Activated CD4-positive, alpha-beta T cell treated with anti-CD3 and anti-CD28 coated beads, Interleukin-2, amount 10 ng/mL, durations not matched to agents 7 days and 5 days (primary cell): ENCODE data around the gene FBXL14. TPM values are rescaled to one million over a fixed set of nuclear protein-coding genes. Genes with fewer than 3 reads are reported as not detected.
"Not testable (repeated sequence)": the region's sequence is repeated elsewhere in the genome, so short reads cannot be mapped to it uniquely, and the experiment has no call there.

Source experiments
- CTCF ChIA-PET: fragments of 350-600 bp; sonication (Branson Sonifier 250); formaldehyde crosslinking; loops from one replicate; lab custom pipeline; 2021; ENCODE audit warnings: antibody characterized with exemption; lab: Charles Lee
- POLR2A ChIA-PET: fragments of 350-600 bp; sonication (Branson Sonifier 250); formaldehyde crosslinking; loops from one replicate; lab custom pipeline; 2021; ENCODE audit warnings: antibody characterized with exemption; lab: Charles Lee
- DNase-seq: peaks from one replicate; pipeline ENCODE4 v3.0.0-alpha.2; 2020
- H3K27ac Mint-ChIP-seq: one replicate; pipeline ENCODE4 v1.8.0; 2021; ENCODE audit warnings: mild to moderate bottlenecking, moderate library complexity, mixed read lengths
- H3K27me3 Mint-ChIP-seq: one replicate; pipeline ENCODE4 v1.8.0; 2021; ENCODE audit warnings: mixed read lengths
- H3K36me3 Mint-ChIP-seq: one replicate; pipeline ENCODE4 v1.8.0; 2021; ENCODE audit warnings: low read depth, mixed read lengths
- H3K4me1 Mint-ChIP-seq: one replicate; pipeline ENCODE4 v1.8.0; 2021; ENCODE audit warnings: mixed read lengths
- H3K4me3 Mint-ChIP-seq: one replicate; pipeline ENCODE4 v1.8.0; 2021; ENCODE audit warnings: mild to moderate bottlenecking, moderate library complexity, mixed read lengths
- H3K9me3 Mint-ChIP-seq: one replicate; pipeline ENCODE4 v1.8.0; 2021; ENCODE audit warnings: mixed read lengths
- total RNA-seq, 2 experiments: library from RNA; stranded (reverse); gene quantifications; one replicate each; pipeline ENCODE4 v1.2.3, GENCODE V29; 2021

The FBXL14 gene
- total RNA-seq, 2 experiments from 2014 or later, result 24.3 to 26.4 TPM

DNA sequence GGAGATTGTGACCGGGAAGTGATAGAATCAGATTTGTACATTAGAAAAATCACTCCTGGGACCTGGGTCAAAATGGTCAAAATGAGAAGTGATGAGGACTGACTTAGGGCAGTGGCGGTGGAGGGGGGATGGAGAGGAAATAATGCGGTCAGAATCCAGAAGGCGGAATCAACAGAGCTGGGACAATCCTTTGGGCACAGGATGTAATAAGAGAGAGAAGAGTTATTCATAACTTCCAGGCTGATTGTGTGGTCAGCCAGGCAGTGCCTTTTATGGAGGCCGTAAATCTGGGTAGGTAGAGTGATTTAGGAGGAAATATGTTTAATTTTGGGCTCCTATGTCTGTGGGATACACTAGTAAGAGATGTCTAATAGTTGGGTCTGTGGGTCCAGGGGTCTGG is 21.6 kb downstream of the FBXL14 start:
- H3K27ac Mint-ChIP-seq, result no peak overlapping the region
- no peaks in the 10 kb centered on the region for H3K36me3 Mint-ChIP-seq
- CTCF ChIA-PET, result no interaction called here
- no peak overlapping the region for H3K4me3 Mint-ChIP-seq
- H3K9me3 Mint-ChIP-seq, result peaks cover 2% of the 10 kb centered on the region
- no peaks in the 10 kb centered on the region for H3K4me1 Mint-ChIP-seq
- POLR2A ChIA-PET, result no interaction called here
- no peak for DNase-seq
- no peaks in the 10 kb centered on the region for H3K27me3 Mint-ChIP-seq

DNA sequence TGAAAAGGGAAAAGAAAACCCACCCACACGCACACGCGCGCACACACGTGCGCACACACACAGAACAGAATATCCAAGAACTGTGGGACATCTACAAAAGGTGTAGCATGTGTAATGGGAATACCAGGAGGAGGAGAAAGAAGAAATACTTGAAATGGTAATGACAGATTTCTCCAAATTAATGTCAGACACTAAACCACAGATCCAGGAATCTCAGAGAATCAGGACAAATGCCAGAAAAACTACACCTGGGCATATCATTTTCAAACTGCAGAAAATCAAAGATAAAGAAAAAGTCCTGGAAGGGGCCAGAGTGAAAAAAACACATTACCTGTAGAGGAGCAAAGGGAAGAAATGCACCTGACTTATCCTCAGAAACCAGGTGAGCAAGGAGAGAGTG is 26.5 kb downstream of the FBXL14 start:
- no peaks in the 10 kb centered on the region for H3K36me3 Mint-ChIP-seq

DNA sequence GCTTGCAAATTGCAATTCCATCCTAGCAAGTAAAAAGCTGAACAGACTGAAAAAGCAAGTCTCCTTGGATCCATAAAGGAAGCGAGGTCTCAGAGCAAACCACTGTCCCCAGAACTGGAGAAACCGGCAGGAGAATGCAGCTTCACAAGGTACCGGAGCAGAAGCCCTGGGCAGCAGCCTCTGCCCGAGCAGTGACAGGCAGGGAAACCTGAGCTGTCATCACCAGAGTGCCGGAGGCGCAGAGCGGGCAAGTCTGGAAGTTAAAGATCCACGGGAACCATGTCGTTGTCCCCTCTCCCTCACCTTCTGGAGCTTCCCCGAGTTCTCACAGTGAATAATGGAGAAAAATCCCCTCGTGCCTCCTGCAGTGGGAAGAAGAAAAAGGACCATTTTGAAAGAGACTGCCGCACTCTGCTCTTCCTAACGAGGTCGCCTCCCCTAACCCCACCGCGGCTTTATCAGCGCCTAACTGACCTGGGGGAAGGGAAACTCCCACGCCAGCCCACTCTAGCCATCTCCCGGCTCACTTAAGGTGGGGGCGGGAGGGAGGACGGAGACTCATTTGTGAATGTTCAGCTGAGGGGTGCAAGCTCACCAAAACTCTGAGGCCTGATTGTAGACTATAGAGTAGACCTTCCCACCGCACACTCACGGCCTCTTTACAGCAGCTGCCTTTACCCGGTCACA is 27.8 kb downstream of the FBXL14 start:
- no peaks in the 10 kb centered on the region for H3K4me1 Mint-ChIP-seq
- CTCF ChIA-PET, result interaction anchor here (0.6 to 1.0 kb wide), 2 partner anchors 44 to 448 kb away, joined by 3 to 4 read pairs; no protein-coding TSS in a partner anchor
- POLR2A ChIA-PET, result no interaction called here
- H3K27ac Mint-ChIP-seq, result no peak overlapping the region
- H3K4me3 Mint-ChIP-seq, result no peak overlapping the region
- peaks cover 2% of the 10 kb centered on the region for H3K27me3 Mint-ChIP-seq
- no peaks in the 10 kb centered on the region for H3K9me3 Mint-ChIP-seq
- H3K36me3 Mint-ChIP-seq, result no peaks in the 10 kb centered on the region
- no peak for DNase-seq

More for the DNA sequence above, 26.5 kb downstream of the FBXL14 start:
- CTCF ChIA-PET, result no interaction called here
- POLR2A ChIA-PET, result no interaction called here
- H3K9me3 Mint-ChIP-seq, result no peaks in the 10 kb centered on the region
- no peak overlapping the region for H3K4me3 Mint-ChIP-seq
- peaks cover 2% of the 10 kb centered on the region for H3K27me3 Mint-ChIP-seq
- no peak overlapping the region for H3K27ac Mint-ChIP-seq
- DNase-seq, result no peak
- no peaks in the 10 kb centered on the region for H3K4me1 Mint-ChIP-seq

DNA sequence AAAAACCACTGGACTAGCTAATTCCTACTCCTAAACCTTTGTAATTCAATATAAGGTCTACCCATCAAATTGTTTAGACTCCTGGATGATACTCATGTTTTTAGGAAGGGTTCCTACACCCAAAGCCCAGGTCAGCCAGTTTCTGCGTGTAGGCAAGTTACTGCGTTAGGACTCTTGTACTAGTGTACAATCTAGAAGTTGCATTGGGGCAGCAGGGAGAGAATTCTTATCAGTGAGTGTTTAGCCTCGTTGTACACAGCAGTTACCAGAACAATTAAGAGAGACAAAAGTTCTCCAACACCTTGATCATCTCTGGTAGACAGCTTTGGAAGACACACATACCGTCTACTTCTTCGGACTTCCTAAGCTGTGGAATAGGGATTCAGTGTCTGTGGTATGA is 29.2 kb downstream of the FBXL14 start:
- ChIA-PET POLR2A (no interaction called here), CTCF (interaction anchor here (1.0 kb wide), 1 partner anchor 447 kb away, joined by 3 read pairs; no protein-coding TSS in a partner anchor)
- H3K4me3 Mint-ChIP-seq, result no peak overlapping the region
- peaks cover 7% of the 10 kb centered on the region for H3K27me3 Mint-ChIP-seq
- H3K36me3 Mint-ChIP-seq, result no peaks in the 10 kb centered on the region
- H3K9me3 Mint-ChIP-seq, result no peaks in the 10 kb centered on the region
- DNase-seq, result no peak
- H3K4me1 Mint-ChIP-seq, result no peaks in the 10 kb centered on the region
- H3K27ac Mint-ChIP-seq, result no peak overlapping the region

DNA sequence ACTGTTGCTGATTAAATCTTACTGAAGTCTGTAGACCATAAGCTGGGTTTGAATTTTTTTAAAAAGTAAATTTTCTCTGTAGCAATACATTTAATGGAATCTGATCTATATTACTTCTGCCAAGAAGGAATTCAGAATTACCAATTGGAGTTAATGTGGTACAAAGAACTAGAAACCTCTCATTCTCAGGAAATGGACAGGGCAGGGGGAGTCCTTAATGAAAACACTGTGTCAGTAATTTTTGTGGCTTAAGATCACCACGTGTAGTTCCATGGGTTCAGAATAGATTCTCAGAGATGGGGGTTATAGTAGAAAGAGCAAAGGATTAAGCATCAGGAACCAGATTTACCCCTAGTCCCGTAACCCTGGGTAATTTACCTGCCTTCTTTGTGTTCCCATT is 30.3 kb downstream of the FBXL14 start:
- H3K4me3 Mint-ChIP-seq, result no peak overlapping the region
- H3K27ac Mint-ChIP-seq, result no peak overlapping the region
- H3K9me3 Mint-ChIP-seq, result no peaks in the 10 kb centered on the region
- ChIA-PET CTCF (no interaction called here), POLR2A (no interaction called here)
- no peaks in the 10 kb centered on the region for H3K36me3 Mint-ChIP-seq
- no peaks in the 10 kb centered on the region for H3K4me1 Mint-ChIP-seq
- DNase-seq, result no peak
- H3K27me3 Mint-ChIP-seq, result peaks cover 10% of the 10 kb centered on the region

DNA sequence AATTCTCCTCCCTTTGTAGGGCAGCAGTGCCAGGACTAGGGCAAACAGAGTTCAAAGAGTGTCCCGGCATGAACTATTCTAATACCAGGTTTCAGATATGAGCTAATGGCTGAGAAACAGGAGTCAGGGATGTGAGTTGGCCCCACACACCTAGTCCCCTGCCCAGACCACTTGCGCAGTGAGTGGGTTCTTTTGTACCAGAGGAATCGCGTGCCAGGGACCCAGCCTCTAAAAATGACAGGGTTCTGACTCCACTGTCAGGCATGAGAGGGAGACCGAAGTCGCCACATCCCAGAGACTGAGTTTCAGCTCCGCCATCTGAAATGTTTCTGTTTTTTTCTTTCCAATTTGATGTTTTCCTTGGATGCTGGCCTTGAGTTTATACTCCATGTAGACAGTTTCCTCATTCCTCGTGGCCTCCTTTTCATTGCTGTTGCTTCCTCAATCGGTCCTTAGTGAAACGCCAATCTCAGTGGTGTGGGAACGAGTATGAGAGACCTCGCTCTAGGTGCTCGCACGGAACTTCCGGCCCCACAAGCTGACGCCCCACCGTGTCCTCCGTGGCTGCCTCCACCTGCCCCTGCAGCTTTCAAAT is 31.5 kb downstream of the FBXL14 start:
- no peak overlapping the region for H3K27ac Mint-ChIP-seq
- CTCF ChIA-PET, result no interaction called here

DNA sequence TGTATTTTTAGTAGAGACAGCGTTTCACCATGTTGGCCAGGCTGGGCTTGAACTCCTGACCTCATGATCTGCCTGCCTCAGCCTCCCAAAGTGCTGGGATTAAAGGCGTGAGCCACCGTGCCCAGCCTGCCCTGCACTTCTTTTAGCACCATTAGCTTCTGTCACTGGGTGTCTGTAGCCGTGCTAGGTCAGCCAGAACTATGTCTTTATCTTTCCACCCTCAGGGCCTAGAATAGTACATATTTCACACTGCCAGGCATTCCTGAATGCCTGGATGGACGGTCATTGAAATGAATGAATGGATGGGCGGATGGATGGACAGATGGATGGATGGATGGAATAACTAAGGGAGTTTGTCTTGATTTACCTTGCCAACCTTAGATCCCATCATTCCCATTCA is 33.7 kb downstream of the FBXL14 start:
- Mint-ChIP-seq H3K27me3 (peaks cover 12% of the 10 kb centered on the region), H3K4me1 (no peaks in the 10 kb centered on the region), H3K4me3 (no peak overlapping the region), H3K36me3 (no peaks in the 10 kb centered on the region), H3K9me3 (peaks cover 2% of the 10 kb centered on the region), H3K27ac (no peak overlapping the region)
- CTCF ChIA-PET, result interaction anchor here (0.7 kb wide), 1 partner anchor 22 kb away, joined by 3 read pairs; no protein-coding TSS in a partner anchor
- POLR2A ChIA-PET, result no interaction called here
- no peak for DNase-seq

More for the DNA sequence above, 31.5 kb downstream of the FBXL14 start:
- Mint-ChIP-seq H3K4me1 (no peaks in the 10 kb centered on the region), H3K27me3 (peaks cover 10% of the 10 kb centered on the region), H3K36me3 (no peaks in the 10 kb centered on the region), H3K4me3 (no peak overlapping the region), H3K9me3 (no peaks in the 10 kb centered on the region)
- POLR2A ChIA-PET, result no interaction called here
- no peak for DNase-seq

DNA sequence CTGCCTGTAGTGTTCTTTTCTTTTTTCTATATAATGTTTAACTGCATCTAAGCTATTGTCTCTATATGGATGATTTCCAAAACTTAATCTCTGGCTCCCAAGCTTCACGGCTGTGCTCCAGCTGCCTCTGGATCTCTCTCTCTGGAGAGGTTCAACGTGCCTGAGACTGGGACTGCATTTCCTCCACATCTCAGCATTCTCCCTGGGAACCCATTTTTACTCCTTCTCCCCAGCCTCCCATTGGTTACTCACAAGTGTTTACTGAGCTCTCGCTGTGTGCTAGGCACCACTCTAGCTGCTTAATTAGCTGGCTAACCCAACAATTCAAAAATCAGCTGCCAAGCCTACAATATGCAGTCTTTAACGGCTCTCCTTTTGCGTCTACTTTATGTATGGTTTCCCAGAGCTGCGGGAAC is 34.7 kb downstream of the FBXL14 start:
- DNase-seq, result no peak
- Mint-ChIP-seq H3K9me3 (peaks cover 2% of the 10 kb centered on the region), H3K4me1 (no peaks in the 10 kb centered on the region), H3K27me3 (peaks cover 12% of the 10 kb centered on the region), H3K36me3 (no peaks in the 10 kb centered on the region), H3K27ac (no peak overlapping the region), H3K4me3 (no peak overlapping the region)
- ChIA-PET CTCF (interaction anchor here (0.6 kb wide), 1 partner anchor 10 kb away, joined by 3 read pairs; no protein-coding TSS in a partner anchor), POLR2A (no interaction called here)

DNA sequence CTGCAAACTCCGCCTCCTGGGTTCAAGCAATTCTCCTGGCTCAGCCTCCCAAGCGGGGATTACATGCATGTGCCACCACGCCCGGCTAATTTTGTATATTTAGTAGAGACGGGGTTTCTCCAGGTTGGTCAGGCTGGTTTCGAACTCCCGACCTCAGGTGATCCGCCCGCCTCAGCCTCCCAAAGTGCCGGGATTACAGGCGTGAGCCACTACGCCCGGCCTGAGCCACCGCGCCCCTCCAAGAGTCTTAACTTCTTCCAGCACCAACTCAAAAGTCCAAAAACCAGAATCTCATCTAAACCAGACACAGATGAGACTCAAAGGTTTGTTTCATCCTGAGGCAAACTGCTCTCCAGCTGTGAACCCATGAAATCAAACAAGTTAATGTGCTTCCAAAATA is 36.3 kb downstream of the FBXL14 start:
- H3K4me3 Mint-ChIP-seq, result not testable (repeated sequence)

DNA sequence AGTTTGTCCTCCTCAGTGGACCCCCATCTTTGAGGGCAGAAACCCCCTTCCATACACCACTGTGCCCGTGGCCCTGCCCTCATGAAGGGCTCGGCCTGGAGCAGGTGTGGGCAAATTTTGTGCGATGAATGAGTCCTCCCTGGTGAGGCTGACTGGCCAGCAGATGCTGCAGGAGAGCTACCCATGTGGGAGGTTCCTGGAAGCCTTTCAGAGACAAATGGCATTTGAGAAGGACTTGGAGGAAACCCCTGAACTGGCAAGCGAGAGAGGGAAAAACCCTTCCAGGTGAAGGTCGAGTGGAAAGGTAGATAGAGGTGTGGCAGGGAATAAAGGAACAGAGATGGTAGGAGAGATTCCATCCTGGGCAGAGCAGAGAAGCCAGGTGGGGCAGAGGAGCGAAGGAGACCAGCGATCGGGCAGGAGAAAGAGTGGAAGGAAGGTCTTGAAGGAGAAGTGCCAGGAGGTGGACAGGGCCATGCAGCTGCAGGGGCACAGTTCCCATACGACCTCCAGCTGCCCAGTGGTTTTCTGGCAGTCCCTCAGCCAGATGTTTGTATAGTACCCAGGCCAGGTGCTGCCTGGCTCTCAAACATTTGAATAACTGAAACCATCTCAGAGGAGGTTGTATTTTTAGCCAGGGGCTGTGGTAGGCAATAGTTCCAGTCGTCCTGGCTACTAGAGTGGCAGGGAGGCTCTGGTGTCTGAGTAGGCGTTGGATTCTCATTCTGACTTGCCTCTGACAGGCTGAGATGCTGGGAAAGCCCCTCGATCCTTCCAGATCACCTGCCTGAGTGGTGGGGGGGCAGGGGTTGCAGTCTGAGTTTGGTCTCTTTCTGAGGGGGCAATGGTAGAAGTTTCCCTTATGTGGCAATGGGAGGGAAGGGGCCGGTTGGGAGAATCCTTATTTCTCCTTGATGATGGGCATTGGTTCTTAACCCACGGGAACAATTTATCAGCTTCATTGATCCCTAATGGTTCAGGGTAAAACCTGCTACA is 40.1 kb downstream of the FBXL14 start:
- ChIA-PET POLR2A (interaction anchor here (0.8 kb wide), 1 partner anchor 34 kb away, joined by 3 read pairs; no protein-coding TSS in a partner anchor), CTCF (no interaction called here)
- peaks cover 12% of the 10 kb centered on the region for H3K9me3 Mint-ChIP-seq
- peaks cover 16% of the 10 kb centered on the region for H3K27me3 Mint-ChIP-seq
- no peak overlapping the region for H3K4me3 Mint-ChIP-seq
- H3K4me1 Mint-ChIP-seq, result no peaks in the 10 kb centered on the region
- H3K36me3 Mint-ChIP-seq, result no peaks in the 10 kb centered on the region
- no peak for DNase-seq
- no peak overlapping the region for H3K27ac Mint-ChIP-seq

More for the DNA sequence above, 36.3 kb downstream of the FBXL14 start:
- CTCF ChIA-PET, result interaction anchor here (0.7 kb wide), 1 partner anchor 440 kb away, joined by 4 read pairs; no protein-coding TSS in a partner anchor
- H3K4me1 Mint-ChIP-seq, DNase-seq, H3K9me3 Mint-ChIP-seq, POLR2A ChIA-PET, H3K36me3 Mint-ChIP-seq, H3K27ac Mint-ChIP-seq: not testable (repeated sequence)
- peaks cover 15% of the 10 kb centered on the region for H3K27me3 Mint-ChIP-seq

DNA sequence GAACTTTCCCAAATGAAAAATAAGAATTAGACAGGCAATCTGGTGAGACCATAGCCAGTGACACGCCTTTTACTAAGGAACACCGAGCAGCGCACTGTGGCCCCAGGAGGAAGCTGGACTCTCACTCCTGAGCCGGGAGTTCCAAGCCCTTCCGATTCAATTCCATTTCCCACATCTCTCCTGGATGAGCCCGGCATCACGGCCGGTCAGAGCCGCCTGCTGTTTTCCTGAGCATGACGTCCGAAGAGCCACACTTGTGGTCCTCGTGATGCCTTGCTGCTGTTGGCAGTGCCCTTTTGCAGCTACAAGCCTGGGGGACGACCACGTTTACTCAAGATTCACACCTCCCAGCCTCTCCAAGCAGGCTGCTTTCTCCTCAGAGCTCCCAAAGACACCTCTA is 40.8 kb downstream of the FBXL14 start:
- Mint-ChIP-seq H3K4me1 (no peaks in the 10 kb centered on the region), H3K9me3 (peaks cover 16% of the 10 kb centered on the region), H3K4me3 (no peak overlapping the region), H3K36me3 (no peaks in the 10 kb centered on the region), H3K27ac (no peak overlapping the region), H3K27me3 (peaks cover 16% of the 10 kb centered on the region)
- ChIA-PET POLR2A (interaction anchor here (0.8 kb wide), 1 partner anchor 35 kb away, joined by 3 read pairs; no protein-coding TSS in a partner anchor), CTCF (no interaction called here)
- DNase-seq, result no peak

DNA sequence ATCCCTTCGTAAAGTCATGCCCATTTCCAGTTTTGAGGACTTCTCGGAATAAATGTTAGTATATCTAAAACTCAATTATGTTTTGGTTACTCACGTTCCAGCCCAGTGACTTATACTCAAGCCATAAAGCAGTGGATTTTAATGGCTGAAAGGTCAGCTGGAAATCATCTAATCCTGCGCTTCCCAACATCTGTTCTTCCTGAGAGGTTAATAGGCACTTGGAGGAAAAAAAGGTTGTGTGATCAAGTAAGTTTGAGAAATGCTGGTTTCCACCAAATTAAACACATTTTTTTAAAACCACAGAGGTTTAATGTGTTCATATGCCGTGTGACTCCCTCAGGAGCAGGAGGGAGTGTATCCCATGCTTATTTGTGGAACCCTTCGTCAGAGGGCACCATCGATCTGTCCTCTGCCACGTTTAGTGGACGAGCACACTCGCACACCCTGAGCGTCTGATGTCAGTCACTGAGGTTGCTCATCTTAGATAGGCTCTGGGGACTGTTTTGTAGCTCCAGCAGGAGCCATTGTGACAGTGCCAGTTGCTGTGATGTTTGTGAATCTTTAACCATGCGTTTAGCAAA is 41.4 kb downstream of the FBXL14 start:
- H3K36me3 Mint-ChIP-seq, result no peaks in the 10 kb centered on the region
- no peaks in the 10 kb centered on the region for H3K4me1 Mint-ChIP-seq
- no peak for DNase-seq
- no peak overlapping the region for H3K27ac Mint-ChIP-seq
- ChIA-PET POLR2A (no interaction called here), CTCF (no interaction called here)
- no peak overlapping the region for H3K4me3 Mint-ChIP-seq
- H3K27me3 Mint-ChIP-seq, result peaks cover 19% of the 10 kb centered on the region
- peaks cover 16% of the 10 kb centered on the region for H3K9me3 Mint-ChIP-seq
